Measurements from ENCODE around the gene RSRC1. TPM values are rescaled to one million over a fixed set of nuclear protein-coding genes. Genes with fewer than 3 reads are reported as not detected.

The RSRC1 gene
- total RNA-seq, 1 experiment from 2014 or later, result 37.9 TPM

GRCh38 chr3:158165730-158166129, 55.8 kb downstream of the RSRC1 start:
- Histone ChIP-seq H2BK15ac (ENCODE audit: low read depth, low read length) (no peak overlapping the region), H3K27me3 (ENCODE audit: insufficient read depth, low read length) (no peaks in the 10 kb centered on the region), H3K79me2 (ENCODE audit: insufficient read depth, low read length) (no peaks in the 10 kb centered on the region), H4K8ac (replicated peaks; ENCODE audit: insufficient read length, low read depth, low read length) (no peak overlapping the region), H2BK12ac (ENCODE audit: insufficient read length, low read depth, low read length) (no peak overlapping the region), H3K4ac (ENCODE audit: low read depth, low read length) (no peak overlapping the region), H3K4me2 (ENCODE audit: insufficient read depth, insufficient read length, low read length) (no peak overlapping the region), H3K9me3 (ENCODE audit: control insufficient read depth, low read depth, low read length) (no peaks in the 10 kb centered on the region), H2BK20ac (ENCODE audit: low read depth, low read length, poor library complexity, severe bottlenecking) (no peak overlapping the region), H4K5ac (ENCODE audit: insufficient read length, low read depth, low read length) (no peak overlapping the region), H3K14ac (ENCODE audit: insufficient read depth, low read length) (no peak overlapping the region), H3K23me2 (ENCODE audit: insufficient read length, low read depth, low read length, poor library complexity, severe bottlenecking) (no peaks in the 10 kb centered on the region), H3K9ac (ENCODE audit: extremely low read depth, insufficient read length, low read length) (no peak overlapping the region), H3K27ac (ENCODE audit: insufficient read length, low read depth, low read length) (no peak overlapping the region), H2AFZ (ENCODE audit: low read length) (no peak overlapping the region), H3K23ac (ENCODE audit: insufficient read length, low read depth, low read length) (no peak overlapping the region), H4K91ac (ENCODE audit: insufficient read length, low read depth, low read length) (no peak overlapping the region), H3K56ac (ENCODE audit: insufficient read length, low read depth, low read length) (no peak overlapping the region), H2BK120ac (ENCODE audit: low read depth, low read length, poor library complexity, severe bottlenecking) (no peak overlapping the region), H4K20me1 (ENCODE audit: control insufficient read depth, insufficient read depth, insufficient read length) (no peaks in the 10 kb centered on the region), H2BK5ac (ENCODE audit: insufficient read length, low read length) (no peak overlapping the region), H3T11ph (ENCODE audit: low read length) (no peak overlapping the region), H3K79me1 (ENCODE audit: insufficient read depth, low read depth, low read length, poor library complexity, severe bottlenecking) (no peaks in the 10 kb centered on the region), H3K18ac (ENCODE audit: insufficient read length, low read depth, low read length) (no peak overlapping the region), H2AK5ac (ENCODE audit: insufficient read length, low read length) (no peak overlapping the region), H3K4me1 (ENCODE audit: insufficient read depth, low read length) (no peaks in the 10 kb centered on the region)
- TF ChIP-seq CTCF (conservative IDR thresholded peaks at IDR 0.05), result no peak
- H3K27ac Mint-ChIP-seq, result no peak overlapping the region
- DNase-seq, result no peak
- H3K36me3 Mint-ChIP-seq (ENCODE audit: insufficient read depth in 1 of 3, low read depth in 3 of 3), result no peaks in the 10 kb centered on the region
- H3K4me3 Mint-ChIP-seq, result no peak overlapping the region
- no peaks in the 10 kb centered on the region for H3K27me3 Mint-ChIP-seq (ENCODE audit: low read depth)
- 0 out of 4 replicates have a peak, but pooled peaks cover 0 to 2% of the 10 kb centered on the region in 2 experiments for H3K4me1 Mint-ChIP-seq
- H3K9me3 Mint-ChIP-seq, result no peaks in the 10 kb centered on the region
